ENCODE results near the gene SPATA31E1. TPM values are rescaled to one million over a fixed set of nuclear protein-coding genes. Genes with fewer than 3 reads are reported as not detected.
A peak's percentile ranks its signal among the peaks of the same experiment; 100 is the strongest.

SPATA31E1 gene
- total RNA-seq, 1 experiment from 2014 or later, result not detected

DNA sequence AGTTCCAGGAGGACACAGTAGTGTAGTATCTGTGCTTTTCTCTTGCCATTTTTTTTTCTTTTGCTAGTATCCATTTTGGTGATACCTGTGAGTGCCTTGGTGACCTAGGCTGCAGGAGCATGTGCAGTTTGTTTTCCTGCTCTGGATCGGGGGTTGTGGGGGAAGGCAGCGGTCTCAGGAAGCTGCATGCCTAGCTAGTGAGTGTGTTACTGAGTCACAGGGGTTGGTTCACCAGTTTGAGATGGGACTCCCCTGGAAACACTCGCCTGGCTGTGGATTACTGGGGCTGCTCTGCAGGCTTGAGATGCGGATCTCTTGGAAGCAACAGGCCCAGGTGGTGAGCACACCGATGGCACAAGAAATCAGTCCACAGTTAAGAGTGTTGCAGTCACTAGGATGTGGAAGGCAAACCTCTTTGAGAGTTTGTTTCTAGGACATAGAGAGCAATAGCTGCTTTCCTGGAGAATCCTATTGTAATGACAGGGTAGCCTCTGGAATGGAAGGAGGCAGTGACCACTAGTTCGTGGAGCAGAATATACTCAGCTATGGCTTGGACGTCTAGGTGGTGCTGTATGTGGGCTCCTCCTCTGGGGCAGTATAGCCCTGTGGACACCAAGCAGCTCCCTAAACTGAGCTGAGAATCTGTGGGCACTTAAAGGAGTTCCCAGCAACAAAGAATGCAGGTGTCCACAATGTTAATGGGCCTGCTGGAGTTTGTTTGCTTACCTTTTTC is 20.0 kb upstream of the SPATA31E1 start:
- intact Hi-C loops (cut with micrococcal nuclease), result no loop called here
- no TSS peak for BruUV-seq (replicated peaks)
- peak; percentile 72 for DNase-seq (ENCODE audit: unreplicated experiment)
- POLR2A ChIA-PET, result no interaction called here
- no peak overlapping the region for H3K4me3 Mint-ChIP-seq (ENCODE audit: unreplicated experiment)
- H3K4me1 Mint-ChIP-seq (ENCODE audit: insufficient read depth, unreplicated experiment), result peaks cover 12% of the 10 kb centered on the region
- H3K27ac Mint-ChIP-seq (ENCODE audit: low read depth, unreplicated experiment), result no peak overlapping the region
- TF ChIP-seq, protein P1, sequence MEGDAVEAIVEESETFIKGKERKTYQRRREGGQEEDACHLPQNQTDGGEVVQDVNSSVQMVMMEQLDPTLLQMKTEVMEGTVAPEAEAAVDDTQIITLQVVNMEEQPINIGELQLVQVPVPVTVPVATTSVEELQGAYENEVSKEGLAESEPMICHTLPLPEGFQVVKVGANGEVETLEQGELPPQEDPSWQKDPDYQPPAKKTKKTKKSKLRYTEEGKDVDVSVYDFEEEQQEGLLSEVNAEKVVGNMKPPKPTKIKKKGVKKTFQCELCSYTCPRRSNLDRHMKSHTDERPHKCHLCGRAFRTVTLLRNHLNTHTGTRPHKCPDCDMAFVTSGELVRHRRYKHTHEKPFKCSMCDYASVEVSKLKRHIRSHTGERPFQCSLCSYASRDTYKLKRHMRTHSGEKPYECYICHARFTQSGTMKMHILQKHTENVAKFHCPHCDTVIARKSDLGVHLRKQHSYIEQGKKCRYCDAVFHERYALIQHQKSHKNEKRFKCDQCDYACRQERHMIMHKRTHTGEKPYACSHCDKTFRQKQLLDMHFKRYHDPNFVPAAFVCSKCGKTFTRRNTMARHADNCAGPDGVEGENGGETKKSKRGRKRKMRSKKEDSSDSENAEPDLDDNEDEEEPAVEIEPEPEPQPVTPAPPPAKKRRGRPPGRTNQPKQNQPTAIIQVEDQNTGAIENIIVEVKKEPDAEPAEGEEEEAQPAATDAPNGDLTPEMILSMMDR (IDR thresholded peaks at IDR 0.05; ENCODE audit: unreplicated experiment), result no peak
- CTCF ChIA-PET, result interaction anchor here (0.8 kb wide), 1 partner anchor 46 kb away, joined by 4 read pairs; no protein-coding TSS in a partner anchor
- H3K9me3 Mint-ChIP-seq (ENCODE audit: unreplicated experiment), result peaks cover 22% of the 10 kb centered on the region
- H3K36me3 Mint-ChIP-seq (ENCODE audit: insufficient read depth, unreplicated experiment), result no peaks in the 10 kb centered on the region
- no peaks in the 10 kb centered on the region for H3K27me3 Mint-ChIP-seq (ENCODE audit: insufficient read depth, unreplicated experiment)

DNA sequence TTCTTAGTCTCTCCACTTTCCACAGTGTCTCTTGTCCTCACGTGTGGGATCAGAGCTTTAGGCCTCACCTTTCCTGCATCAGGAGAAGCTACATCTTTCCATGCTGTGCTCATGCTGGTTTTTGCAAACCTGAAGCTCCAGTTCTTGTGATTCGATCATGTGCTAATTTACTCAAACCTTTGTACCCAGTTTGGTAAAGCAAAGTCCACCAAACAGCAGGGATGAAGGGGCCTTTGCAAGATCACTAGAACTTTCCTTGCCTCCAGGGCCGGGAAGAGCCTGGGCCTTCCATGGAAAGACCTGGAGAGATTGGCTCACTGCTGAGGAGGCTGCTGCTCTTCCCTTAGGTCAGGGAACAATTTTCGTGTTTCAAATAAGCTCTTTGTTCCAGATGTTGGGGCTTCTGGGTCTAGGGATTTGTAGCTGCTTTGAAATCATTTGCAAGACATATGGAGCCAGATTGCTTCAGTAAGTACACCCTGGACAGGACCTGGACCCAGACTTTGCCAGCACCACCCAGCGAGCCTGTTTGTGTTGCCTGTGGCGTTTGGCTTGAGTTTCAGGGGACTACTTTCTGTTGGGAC is 18.7 kb upstream of the SPATA31E1 start:
- Mint-ChIP-seq H3K4me1 (ENCODE audit: insufficient read depth, unreplicated experiment) (peaks cover 12% of the 10 kb centered on the region), H3K4me3 (ENCODE audit: unreplicated experiment) (no peak overlapping the region), H3K9me3 (ENCODE audit: unreplicated experiment) (peaks cover 22% of the 10 kb centered on the region), H3K27ac (ENCODE audit: low read depth, unreplicated experiment) (no peak overlapping the region), H3K36me3 (ENCODE audit: insufficient read depth, unreplicated experiment) (no peaks in the 10 kb centered on the region), H3K27me3 (ENCODE audit: insufficient read depth, unreplicated experiment) (no peaks in the 10 kb centered on the region)
- TF ChIP-seq, protein P1 (IDR thresholded peaks at IDR 0.05; ENCODE audit: unreplicated experiment), result no peak
- no TSS peak for BruUV-seq (replicated peaks)
- intact Hi-C loops (cut with micrococcal nuclease), result no loop called here
- no peak for DNase-seq (ENCODE audit: unreplicated experiment)
- POLR2A ChIA-PET, result no interaction called here
- CTCF ChIA-PET, result no interaction called here

DNA sequence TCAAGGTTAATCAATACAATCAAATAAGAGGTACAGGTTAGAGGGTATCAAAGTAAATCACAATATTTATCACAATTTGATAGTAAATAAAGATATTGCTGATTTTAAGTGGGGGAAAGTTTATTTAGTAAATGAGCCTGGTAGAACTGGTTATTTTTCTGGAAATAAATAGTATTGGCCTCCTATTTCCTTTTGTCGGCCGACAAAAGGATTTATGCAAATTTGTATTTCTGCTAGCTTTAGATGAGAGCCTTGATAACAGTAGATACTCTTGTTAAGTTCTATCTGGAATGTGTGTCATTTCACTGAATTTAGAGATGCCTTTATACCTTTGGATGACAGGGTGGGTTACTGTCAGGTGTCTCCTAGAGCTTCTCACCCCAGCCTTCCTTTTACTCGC is 17.8 kb upstream of the SPATA31E1 start:
- TF ChIP-seq, protein P1 (IDR thresholded peaks at IDR 0.05; ENCODE audit: unreplicated experiment), result no peak
- H3K9me3 Mint-ChIP-seq (ENCODE audit: unreplicated experiment), result peaks cover 30% of the 10 kb centered on the region
- intact Hi-C loops (cut with micrococcal nuclease), result no loop called here
- no peaks in the 10 kb centered on the region for H3K36me3 Mint-ChIP-seq (ENCODE audit: insufficient read depth, unreplicated experiment)
- ChIA-PET POLR2A (no interaction called here), CTCF (interaction anchor here (0.6 kb wide), 1 partner anchor 368 kb away, joined by 3 read pairs; no protein-coding TSS in a partner anchor)
- DNase-seq (ENCODE audit: unreplicated experiment), result no peak
- no TSS peak for BruUV-seq (replicated peaks)
- no peaks in the 10 kb centered on the region for H3K27me3 Mint-ChIP-seq (ENCODE audit: insufficient read depth, unreplicated experiment)
- no peak overlapping the region for H3K4me3 Mint-ChIP-seq (ENCODE audit: unreplicated experiment)
- H3K4me1 Mint-ChIP-seq (ENCODE audit: insufficient read depth, unreplicated experiment), result peaks cover 12% of the 10 kb centered on the region
- H3K27ac Mint-ChIP-seq (ENCODE audit: low read depth, unreplicated experiment), result no peak overlapping the region

DNA sequence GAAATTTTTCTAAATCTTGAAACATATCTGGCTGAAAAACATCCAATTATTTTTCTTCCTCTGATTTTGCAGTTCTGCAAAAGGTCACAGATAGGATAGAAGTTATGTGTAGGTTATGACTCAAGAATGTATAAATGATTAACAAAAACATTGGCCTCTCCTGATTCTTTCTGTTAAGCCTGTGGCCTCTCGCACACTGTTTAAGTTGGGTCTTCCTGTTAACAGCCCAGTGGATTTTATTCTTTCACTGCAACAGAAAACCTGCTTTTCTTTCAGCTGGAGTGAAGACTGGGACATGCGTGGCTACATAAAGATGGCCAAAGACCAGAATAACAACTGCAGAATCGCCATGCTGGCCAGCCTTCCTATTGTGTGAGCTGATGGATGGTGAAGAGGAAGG is 17.1 kb upstream of the SPATA31E1 start:
- TF ChIP-seq, protein P1 (IDR thresholded peaks at IDR 0.05; ENCODE audit: unreplicated experiment), result no peak
- H3K9me3 Mint-ChIP-seq (ENCODE audit: unreplicated experiment), result peaks cover 27% of the 10 kb centered on the region
- no peak overlapping the region for H3K27ac Mint-ChIP-seq (ENCODE audit: low read depth, unreplicated experiment)
- no peaks in the 10 kb centered on the region for H3K27me3 Mint-ChIP-seq (ENCODE audit: insufficient read depth, unreplicated experiment)
- H3K36me3 Mint-ChIP-seq (ENCODE audit: insufficient read depth, unreplicated experiment), result no peaks in the 10 kb centered on the region
- intact Hi-C loops (cut with micrococcal nuclease), result no loop called here
- no TSS peak for BruUV-seq (replicated peaks)
- no peak for DNase-seq (ENCODE audit: unreplicated experiment)
- CTCF ChIA-PET, result no interaction called here
- POLR2A ChIA-PET, result no interaction called here
- H3K4me3 Mint-ChIP-seq (ENCODE audit: unreplicated experiment), result no peak overlapping the region
- peaks cover 12% of the 10 kb centered on the region for H3K4me1 Mint-ChIP-seq (ENCODE audit: insufficient read depth, unreplicated experiment)
